ENCODE results near the gene CATSPERD.

DNA sequence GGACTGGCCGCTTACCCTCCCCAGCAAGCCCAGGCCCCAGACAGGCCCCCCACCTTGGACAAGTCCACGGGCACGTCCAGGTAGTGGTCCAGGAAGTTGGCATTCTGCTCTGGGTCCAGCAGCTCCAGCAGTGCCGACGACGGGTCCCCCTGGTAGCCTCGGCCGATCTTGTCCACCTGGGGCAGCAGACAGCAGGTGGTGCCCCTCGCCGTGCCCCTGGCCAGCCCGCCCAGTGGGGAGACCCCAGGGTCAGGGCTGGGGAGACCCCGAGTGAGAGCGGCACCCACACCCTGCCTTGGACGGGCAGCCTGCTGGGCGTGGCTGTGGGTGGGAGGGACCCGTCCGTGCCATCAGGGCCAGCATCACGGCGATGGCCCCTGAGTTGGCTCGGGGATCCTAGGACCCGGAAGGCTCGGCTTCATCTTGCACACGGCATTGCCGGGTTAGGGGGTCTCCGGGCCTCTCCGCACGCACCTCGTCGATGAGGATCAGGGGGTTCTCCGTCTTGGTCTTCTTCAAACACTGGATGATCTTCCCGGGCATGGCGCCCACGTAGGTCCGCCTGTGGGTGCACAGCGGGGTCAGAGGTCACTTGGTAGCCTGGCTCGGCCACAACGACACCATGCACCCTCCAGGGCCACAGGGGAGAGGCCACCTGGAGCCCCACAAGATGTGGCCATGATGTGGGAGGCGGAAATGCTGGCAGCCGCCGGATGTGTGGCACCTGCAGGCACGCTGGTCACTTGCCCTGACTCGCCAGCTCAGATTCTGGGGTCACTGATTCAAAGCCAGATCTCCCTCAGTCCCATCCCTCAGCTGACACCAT is 24.0 kb upstream of the CATSPERD start:
- TF ChIP-seq, protein P1, sequence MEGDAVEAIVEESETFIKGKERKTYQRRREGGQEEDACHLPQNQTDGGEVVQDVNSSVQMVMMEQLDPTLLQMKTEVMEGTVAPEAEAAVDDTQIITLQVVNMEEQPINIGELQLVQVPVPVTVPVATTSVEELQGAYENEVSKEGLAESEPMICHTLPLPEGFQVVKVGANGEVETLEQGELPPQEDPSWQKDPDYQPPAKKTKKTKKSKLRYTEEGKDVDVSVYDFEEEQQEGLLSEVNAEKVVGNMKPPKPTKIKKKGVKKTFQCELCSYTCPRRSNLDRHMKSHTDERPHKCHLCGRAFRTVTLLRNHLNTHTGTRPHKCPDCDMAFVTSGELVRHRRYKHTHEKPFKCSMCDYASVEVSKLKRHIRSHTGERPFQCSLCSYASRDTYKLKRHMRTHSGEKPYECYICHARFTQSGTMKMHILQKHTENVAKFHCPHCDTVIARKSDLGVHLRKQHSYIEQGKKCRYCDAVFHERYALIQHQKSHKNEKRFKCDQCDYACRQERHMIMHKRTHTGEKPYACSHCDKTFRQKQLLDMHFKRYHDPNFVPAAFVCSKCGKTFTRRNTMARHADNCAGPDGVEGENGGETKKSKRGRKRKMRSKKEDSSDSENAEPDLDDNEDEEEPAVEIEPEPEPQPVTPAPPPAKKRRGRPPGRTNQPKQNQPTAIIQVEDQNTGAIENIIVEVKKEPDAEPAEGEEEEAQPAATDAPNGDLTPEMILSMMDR (conservative IDR thresholded peaks at IDR 0.05) = no peak
- no peak for TF ChIP-seq EZH2 (IDR thresholded peaks at IDR 0.05; ENCODE audit: low read depth)
